Activated naive CD8-positive, alpha-beta T cell treated with anti-CD3 and anti-CD28 coated beads, Interleukin-2, amount 50 U/mL, for 16 hours (primary cell): ENCODE data around the gene ABTB1.

Experiments
- DNase-seq: peaks from one replicate; pipeline ENCODE4 v3.0.0-alpha.2; 2020; ENCODE audit warnings: low read depth, low spot score

The ABTB1 gene

DNA sequence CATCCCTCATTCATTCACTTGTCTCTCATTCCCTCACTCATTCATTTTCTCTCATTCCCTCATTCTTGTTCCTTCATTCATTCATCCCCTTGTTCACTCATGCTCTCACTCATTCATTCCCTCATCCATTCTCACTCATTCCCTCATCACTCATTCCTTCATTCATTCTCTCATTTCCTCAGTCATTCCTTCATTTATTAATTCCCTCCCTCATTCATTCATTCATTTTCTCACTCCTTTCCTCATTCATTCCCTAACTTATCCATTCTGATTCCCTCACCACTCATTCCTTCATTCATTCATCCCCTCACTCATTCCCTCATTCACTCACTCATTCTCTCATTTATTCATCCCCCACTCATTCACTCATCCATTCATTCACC is 13.8 kb downstream of the ABTB1 start:
- no peak for DNase-seq

GRCh38 chr3:127687228-127687737 is 14.5 kb downstream of the ABTB1 start:
- no peak for DNase-seq

DNA sequence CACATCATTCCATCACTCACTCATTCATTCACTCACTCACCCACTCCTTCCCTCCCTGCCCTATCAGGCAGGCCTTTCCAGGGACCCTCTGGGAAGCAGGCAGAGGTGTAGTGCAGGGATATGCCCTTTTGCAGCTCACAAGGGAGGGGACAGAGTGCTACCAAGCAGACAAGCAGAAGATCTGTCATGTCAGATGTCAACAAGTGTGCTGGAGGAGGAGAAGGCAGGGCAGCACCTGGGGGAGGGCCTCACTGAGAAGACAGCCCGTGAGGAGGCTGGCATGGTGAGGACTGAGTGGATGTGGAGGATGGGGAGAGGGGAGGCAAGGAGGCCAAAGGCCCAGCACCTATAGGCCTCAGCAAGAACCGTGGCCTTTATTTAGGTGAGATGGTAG is 15.3 kb downstream of the ABTB1 start:
- DNase-seq, result no peak

GRCh38 chr3:127688416-127689265 is 15.9 kb downstream of the ABTB1 start:
- no peak for DNase-seq

DNA sequence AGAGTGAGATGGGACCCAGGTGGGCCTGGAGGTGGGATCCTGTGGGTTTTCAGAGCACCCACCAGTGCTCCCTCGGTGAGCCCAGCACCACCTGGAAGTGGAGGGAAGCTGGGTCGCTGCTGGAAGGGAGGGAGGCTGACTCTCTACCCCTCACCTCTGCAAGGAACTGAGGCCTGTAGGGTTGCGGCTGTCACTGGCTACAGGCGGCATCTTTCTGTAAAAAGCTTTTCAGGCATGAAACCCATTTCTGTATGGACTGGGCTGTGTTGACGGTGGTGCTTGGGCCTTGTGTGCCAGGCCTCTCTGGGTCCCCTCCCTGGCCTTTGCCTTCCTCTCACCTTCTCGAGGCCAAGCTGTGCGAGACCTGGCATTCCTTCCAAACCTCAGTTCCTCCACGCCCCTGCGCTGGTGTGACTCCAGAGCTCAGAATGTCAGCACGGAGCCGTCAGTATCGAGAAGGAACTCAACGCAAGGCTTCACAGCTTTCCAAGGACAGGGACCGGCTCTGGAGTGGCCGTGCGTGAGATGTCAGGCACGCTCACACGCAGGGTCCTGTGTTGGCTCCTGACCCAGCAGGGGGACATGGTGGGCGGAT is 16.6 kb downstream of the ABTB1 start:
- no peak for DNase-seq

GRCh38 chr3:127690106-127690505 is 17.4 kb downstream of the ABTB1 start:
- DNase-seq, result no peak

GRCh38 chr3:127690823-127691452 is 18.2 kb downstream of the ABTB1 start:
- no peak for DNase-seq

DNA sequence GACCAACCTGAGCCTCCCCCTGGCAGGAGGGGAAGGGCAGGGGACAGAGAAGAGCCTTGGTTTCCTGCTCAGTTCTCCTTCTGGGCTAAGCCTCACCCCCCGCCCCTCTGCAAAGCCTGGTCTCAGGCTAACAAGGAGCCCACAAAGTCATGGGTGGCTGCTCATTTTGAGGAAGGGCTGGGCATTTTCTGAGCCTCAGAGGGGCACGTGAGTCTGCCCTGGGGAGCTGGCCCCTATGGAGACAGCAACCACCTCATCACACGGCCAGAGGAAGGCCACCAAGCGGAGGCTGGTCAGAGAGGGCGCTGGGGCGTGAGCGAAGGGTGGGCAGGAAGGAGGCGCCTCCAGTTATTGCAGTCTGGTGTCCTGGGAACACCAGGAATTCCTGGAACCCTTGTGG is 18.7 kb downstream of the ABTB1 start:
- no peak for DNase-seq

DNA sequence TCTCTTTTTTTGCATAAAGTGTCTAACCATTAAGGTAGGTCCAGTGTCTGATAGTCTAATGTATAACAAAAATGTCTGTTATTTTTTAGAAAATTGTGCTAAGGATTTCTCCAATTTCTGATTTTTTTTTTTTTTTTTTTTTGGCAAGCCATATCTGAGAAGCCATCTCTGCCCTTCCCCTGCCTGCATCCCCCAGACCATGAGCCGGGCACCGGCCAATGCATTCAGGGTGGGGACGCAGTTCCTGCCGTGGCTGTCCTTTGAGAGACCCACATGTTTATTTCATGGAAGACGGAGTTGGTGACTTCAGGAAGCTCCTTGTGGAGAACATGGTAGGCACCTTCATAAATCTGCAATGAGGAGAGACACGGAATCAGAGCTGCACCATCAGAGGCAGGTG is 19.2 kb downstream of the ABTB1 start:
- no peak for DNase-seq

GRCh38 chr3:127692501-127693335 is 20.0 kb downstream of the ABTB1 start:
- no peak for DNase-seq

GRCh38 chr3:127693336-127693843 is 20.6 kb downstream of the ABTB1 start:
- DNase-seq, result no peak

DNA sequence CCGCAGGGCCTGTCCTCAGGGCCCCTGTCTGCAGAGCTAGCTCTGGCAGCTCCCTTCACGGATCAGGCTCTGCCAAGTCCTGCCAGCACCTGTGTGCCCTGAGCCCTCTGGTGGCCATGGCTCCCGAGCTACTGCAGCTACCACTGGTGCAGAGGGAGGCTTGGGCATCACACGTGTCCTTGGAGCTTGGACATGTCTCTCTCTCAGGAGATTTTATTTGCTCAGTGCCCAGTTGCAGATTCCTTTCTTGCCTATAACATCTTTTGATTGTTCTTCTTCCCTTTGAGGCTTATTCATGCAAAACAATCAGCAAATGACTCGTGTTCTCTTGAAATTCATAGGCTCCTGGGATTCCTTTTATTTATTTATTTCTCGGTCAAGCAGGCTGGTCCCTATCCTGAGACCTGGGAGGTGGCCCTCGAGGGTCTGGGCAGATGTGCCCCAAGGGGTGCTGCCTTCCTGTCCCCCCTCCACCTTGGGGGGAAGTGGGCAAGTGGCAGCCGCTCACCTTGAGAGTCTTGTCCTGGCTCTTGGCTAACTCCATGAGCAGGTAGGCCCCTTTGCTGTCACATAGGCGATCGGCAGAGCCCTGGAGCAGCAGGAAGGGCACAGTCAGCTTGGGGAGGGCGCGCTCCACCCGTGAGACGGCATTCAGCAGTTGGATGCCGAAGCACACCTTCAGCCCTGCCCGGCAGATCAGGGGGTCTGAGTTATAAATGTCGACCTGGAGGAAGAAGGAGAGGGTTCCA is 21.9 kb downstream of the ABTB1 start:
- DNase-seq, result no peak

DNA sequence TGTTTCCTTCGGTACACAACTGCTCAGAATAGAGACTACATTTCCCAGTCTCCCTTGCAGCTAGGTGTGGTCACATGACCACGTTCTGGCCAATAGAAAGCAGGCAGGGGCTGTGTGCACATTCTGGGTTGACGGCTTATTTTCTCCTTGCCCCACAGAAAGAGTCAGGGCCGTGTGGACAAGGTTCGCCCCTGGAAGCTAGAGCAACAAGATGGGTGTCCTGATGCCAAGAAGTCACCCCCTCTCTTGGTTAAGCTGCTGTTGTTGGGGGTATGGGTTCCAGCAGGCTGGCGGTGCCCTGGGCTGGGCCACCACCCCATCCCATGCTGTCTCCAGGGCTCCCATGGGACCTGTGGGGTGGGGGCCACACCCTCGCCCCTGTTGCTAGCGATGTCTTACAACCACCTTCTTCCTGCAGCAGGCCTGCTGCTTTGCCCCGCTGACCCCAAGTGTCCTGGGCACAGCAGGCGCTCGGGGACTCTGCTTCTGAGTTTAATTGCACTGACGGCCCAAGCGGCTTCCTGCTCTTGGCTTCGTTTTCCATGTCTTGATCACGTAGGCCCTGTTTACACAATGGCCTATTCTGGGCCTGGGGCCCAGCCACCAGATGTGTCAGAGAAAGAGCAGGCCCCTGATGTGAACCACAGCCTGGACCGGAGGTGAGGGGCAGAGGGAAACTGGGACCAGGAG is 24.9 kb downstream of the ABTB1 start:
- DNase-seq, result no peak

GRCh38 chr3:127698286-127698685 is 25.5 kb downstream of the ABTB1 start:
- DNase-seq, result no peak

- DNase-seq, result no peak
These were observed 26.1 kb downstream of the ABTB1 start for GRCh38 chr3:127698691-127699415.

GRCh38 chr3:127699416-127700300 is 26.9 kb downstream of the ABTB1 start:
- DNase-seq, result no peak

GRCh38 chr3:127700406-127700805 is 27.7 kb downstream of the ABTB1 start:
- DNase-seq, result no peak

DNA sequence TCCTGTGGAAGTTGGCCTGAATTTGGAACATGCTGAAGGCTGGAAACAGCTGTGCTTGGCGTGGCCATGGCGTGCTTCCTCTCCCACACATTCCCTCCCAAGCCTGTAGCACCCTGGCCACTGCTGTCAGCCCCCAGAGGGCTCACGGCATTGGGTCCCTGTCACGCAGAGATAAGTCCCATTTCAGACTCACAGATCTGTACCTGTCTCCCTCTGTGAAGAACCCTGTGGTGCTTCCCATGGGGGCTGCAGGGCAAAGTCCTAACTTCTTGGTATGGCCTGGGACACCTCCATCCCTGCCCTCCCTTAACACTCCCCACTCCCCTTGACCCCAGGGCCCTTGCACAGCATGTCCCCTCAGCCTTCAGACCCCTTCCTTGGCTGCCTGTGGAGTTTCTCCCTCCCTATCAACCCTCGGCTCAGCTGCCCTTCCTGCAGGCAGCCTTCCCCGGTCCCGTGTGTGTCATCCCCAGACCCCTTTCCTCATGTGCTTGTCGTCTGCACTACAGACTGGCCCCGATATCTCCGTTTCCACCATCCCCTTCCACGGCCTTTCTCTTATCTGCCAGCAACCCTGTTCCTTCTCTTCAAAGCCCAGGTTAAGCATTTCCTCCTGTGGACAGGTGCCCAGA is 28.6 kb downstream of the ABTB1 start:
- DNase-seq, result no peak
